K562 (cell line): Measurements from ENCODE around the gene GRB2. TPM values are rescaled to one million over a fixed set of nuclear protein-coding genes. Genes with fewer than 3 reads are reported as not detected.
A peak's percentile ranks its signal among the peaks of the same experiment; 100 is the strongest.

Experiments
- CUX1 ChIP-seq: fragments of 200-800 bp; sonication (Bioruptor generic); IDR thresholded peaks from 2 replicates; pipeline ENCODE4 v1.6.1; 2016; ENCODE audit warnings: missing genetic modification characterization, missing compliant biosample characterization
- DLX4 ChIP-seq: fragments of 250-450 bp; sonication (Bioruptor Pico); IDR thresholded peaks from 2 replicates; pipeline ENCODE4 v1.6.1; 2021; ENCODE audit warnings: mild to moderate bottlenecking
- E4F1 ChIP-seq: fragments of 250-450 bp; sonication (Bioruptor Pico); IDR thresholded peaks from 2 replicates; pipeline ENCODE4 v1.5.0; 2021; ENCODE audit warnings: mild to moderate bottlenecking, borderline replicate concordance
- NBN ChIP-seq: fragments of 450-650 bp; IDR thresholded peaks from 2 replicates; pipeline ENCODE4 v1.6.1; 2016; ENCODE audit warnings: low read depth, mild to moderate bottlenecking
- POLR2A ChIP-seq: fragments of 450-650 bp; conservative IDR thresholded peaks from 2 replicates; pipeline ENCODE4 v1.6.1; 2016
- PRPF4 ChIP-seq: fragments of 200-400 bp; formaldehyde crosslinking; IDR thresholded peaks from one replicate; pipeline ENCODE4 v1.6.1; 2017; ENCODE audit warnings: low read length, low read depth, mild to moderate bottlenecking; ENCODE audit not compliant: insufficient read depth, poor library complexity, severe bottlenecking
- TOE1 ChIP-seq, 2 experiments: fragments of 450-650 bp in 1 of 2; sonication (generic) in 1 of 2; formaldehyde crosslinking in 1 of 2; IDR thresholded peaks; 2 replicates each; pipeline versions ENCODE4 v1.7.1 to v1.8.0; 2016 to 2022; ENCODE audit warnings: borderline replicate concordance in 2 of 2, mild to moderate bottlenecking in 2 of 2, antibody characterized with exemption in 1 of 2, inconsistent platforms in 1 of 2, low read depth in 1 of 2, missing genetic modification reagents in 1 of 2, moderate library complexity in 1 of 2
- polyA plus RNA-seq, 8 experiments: library from polyadenylated mRNA; depleted of rRNA in 4 of 8; stranded (reverse) in 5 of 8; unstranded in 3 of 8; fragments of >200 nt; fragmentation: Nextera tagmentation in 2 of 8; fragmentation: Illumina TruSeq in 1 of 8; extraction: Ambion mirVana in 2 of 8; extraction: Trizol in 1 of 8; gene quantifications; 2 replicates each; pipeline versions ENCODE4 v1.2.1 to v1.2.3, GENCODE V29; 2011 to 2014; ENCODE audit warnings: inconsistent platforms in 1 of 8, missing spikeins in 1 of 8
- total RNA-seq, 7 experiments: library from RNA; depleted of rRNA in 6 of 7; stranded (reverse); fragments of >200 nt in 6 of 7; fragmentation: Illumina TruSeq in 2 of 7; extraction: Trizol in 2 of 7; gene quantifications; 2 replicates each; pipeline versions ENCODE4 v1.2.1 to v1.2.3, GENCODE V29; 2011 to 2021; ENCODE audit warnings: low replicate concordance in 1 of 7

Gene GRB2
- total and polyA plus RNA-seq, 9 of the 15 experiments (the other 6 are each of a cell fraction or from before 2014, with no cell fraction given): 57.2 to 136 (median 84.8) TPM

- TF ChIP-seq CUX1 (CRISPR knock-in tag): no peak
- TF ChIP-seq POLR2A: peak; percentile 43; the same call in 1 of the 2 replicates
- no peak for TF ChIP-seq DLX4
- no peak for TF ChIP-seq E4F1 (CRISPR knock-in tag)
- TF ChIP-seq TOE1 (IDR thresholded peaks at IDR 0.05; ENCODE audit: borderline replicate concordance): no peak
- no peak for TF ChIP-seq TOE1 (CRISPR knock-in tag; IDR thresholded peaks at IDR 0.05; ENCODE audit: borderline replicate concordance, low read depth)
- no peak; the same call in 1 of the 2 replicates for TF ChIP-seq NBN
- TF ChIP-seq PRPF4: no peak
These were observed 135.1 kb downstream of the GRB2 start (continued) for GRCh38 chr17:75270218-75270965.
